ENCODE measurements around the gene TFAP2B.

- TF ChIP-seq GATA2 (IDR thresholded peaks at IDR 0.05; ENCODE audit: low read depth, low read length) (peak; percentile 39; the same call in 1 of the 2 replicates), GATA3 (IDR thresholded peaks at IDR 0.05; ENCODE audit: low read depth, low read length) (no peak)
These were observed at the start of gene TFAP2B for GRCh38 chr6:50818673-50819072.
